ENCODE data around the gene NDUFV3.
"Not testable (repeated sequence)": the region's sequence is repeated elsewhere in the genome, so short reads cannot be mapped to it uniquely, and the experiment has no call there.

Gene NDUFV3

DNA sequence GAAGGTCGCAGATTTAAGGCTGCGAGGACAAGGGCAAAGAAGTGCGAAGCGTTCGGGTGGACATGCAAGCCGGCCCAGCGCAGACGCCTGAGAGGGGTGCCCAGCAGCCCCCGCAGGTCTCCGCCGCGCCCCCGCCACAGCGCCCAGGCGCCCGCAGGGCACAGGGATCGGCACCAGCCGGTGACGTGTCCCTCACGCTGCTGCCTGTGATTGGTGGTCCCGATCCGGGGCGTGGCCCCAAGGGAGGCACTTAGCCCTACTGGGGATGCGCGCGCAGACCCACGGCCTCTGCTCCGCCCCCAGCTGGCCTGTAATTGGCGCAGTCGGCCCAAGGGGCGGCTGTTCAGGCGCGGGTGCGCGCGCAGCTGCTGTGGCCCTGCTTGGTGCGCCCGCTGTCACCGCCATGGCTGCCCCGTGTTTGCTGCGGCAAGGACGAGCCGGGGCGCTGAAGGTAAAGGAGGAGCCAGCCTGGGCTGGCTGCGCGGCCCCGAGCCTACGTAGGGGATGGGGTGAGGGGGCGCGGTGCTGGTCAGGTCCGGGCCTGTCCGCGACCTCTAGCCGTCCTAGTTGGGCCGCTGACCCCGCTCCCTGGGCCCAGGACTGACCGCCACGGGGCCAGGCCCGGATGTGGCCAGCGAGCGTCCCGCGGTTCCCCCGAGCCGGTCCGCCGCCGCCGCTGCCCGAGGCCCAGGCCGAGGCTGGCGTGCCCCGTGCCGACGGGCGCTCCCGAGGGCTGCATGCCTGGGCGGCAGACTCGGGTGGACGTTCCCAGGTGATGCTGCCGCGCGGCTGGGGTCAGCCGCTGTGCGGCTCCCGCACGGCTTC is at the start of gene NDUFV3:
NDUFV3 (plus strand) TSS at position 379 of the 825 bp plus-strand sequence; CDS start at position 404, 25 bp downstream.
- Mint-ChIP-seq H3K27me3 (no peaks in the 10 kb centered on the region), H3K9me3 (no peaks in the 10 kb centered on the region), H3K4me1 (peaks cover 23% of the 10 kb centered on the region), H3K4me3 (peak within 1 kb of the TSS; percentile 93 to 95), H3K27ac (peak within 1 kb of the TSS; percentile 95 to 96)
- DNase-seq (peak; percentile 99), ATAC-seq (peak; percentile 97)

DNA sequence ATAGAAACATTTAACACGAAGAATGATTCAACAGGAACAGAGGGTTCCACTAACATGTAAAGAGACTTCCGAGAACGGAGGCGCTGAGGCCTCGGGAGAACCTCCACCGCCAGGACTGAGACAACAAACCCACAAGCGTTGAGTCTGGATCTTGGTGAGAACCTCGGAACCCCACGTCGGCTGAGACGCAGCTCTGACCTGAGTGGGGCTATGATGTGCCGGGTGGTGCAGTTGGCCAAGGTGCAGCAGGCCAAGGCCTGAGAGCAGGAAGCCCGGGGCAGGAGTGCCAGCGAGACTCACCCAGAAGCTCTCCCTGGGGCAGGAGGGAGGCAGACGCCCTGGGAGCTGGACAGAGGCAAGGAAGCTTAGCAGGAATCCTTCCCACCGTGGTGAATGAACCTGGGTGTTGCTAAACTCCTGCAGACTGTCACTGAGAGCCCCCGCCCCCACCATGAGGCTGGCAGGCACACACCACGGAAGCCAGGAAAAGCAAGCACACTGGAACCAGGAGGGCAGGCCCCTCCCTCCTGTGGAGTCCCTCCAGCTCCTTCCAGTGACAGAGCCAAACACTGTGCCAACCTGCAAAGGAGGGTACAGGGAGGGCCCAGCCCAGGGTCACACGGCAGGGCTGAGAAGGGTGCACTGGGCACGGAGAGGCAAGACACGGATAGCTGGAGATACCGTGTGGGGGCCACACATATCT is 48.5 kb upstream of the NDUFV3 start:
- no peak for ATAC-seq
- H3K4me1 Mint-ChIP-seq = peaks cover 15% of the 10 kb centered on the region
- DNase-seq = no peak
- no peaks in the 10 kb centered on the region for H3K27me3 Mint-ChIP-seq
- peak overlapping the region in 1 of 2 donors; percentile 56 for H3K27ac Mint-ChIP-seq
- H3K4me3 Mint-ChIP-seq = no peak overlapping the region
- no peaks in the 10 kb centered on the region for H3K9me3 Mint-ChIP-seq

GRCh38 chr21:42845296-42845965 is 47.7 kb upstream of the NDUFV3 start:
- H3K27me3 Mint-ChIP-seq = no peaks in the 10 kb centered on the region
- no peaks in the 10 kb centered on the region for H3K9me3 Mint-ChIP-seq
- no peak overlapping the region for H3K4me3 Mint-ChIP-seq
- peaks cover 21% of the 10 kb centered on the region for H3K4me1 Mint-ChIP-seq
- ATAC-seq (no peak), DNase-seq (no peak)
- peak overlapping the region in 1 of 2 donors; percentile 33 for H3K27ac Mint-ChIP-seq

DNA sequence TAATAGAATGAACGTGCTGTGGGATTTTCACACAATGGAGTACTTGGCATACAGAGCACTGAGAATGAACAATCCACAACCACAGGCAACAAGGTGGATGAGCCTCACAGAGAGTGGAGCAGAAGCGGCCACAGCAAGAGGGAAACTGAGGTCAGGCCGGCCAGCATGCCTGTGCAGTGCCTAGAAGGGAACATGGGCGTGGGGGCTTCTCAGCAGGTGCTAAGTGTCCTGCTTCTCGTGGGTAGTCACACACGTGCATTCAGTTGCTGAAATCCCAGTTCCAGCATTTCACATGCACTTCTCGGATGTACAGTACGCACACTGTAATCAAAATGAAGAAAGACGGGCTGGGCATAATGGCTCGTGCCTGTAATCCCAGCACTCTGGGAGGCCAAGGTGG is 46.9 kb upstream of the NDUFV3 start:
- Mint-ChIP-seq H3K27ac (no peak overlapping the region), H3K9me3 (no peaks in the 10 kb centered on the region)

GRCh38 chr21:42847051-42847707 is 45.9 kb upstream of the NDUFV3 start:
- H3K4me1 Mint-ChIP-seq = peaks cover 25% of the 10 kb centered on the region
- H3K9me3 Mint-ChIP-seq = no peaks in the 10 kb centered on the region
- no peak for DNase-seq
- H3K27me3 Mint-ChIP-seq = no peaks in the 10 kb centered on the region
- H3K27ac Mint-ChIP-seq = peak overlapping the region in 1 of 2 donors; percentile 67
- ATAC-seq = no peak
- H3K4me3 Mint-ChIP-seq = no peak overlapping the region

More for the DNA sequence above, 46.9 kb upstream of the NDUFV3 start:
- Mint-ChIP-seq H3K4me3 (no peak overlapping the region), H3K4me1 (peaks cover 21% of the 10 kb centered on the region), H3K27me3 (no peaks in the 10 kb centered on the region)
- DNase-seq = no peak
- ATAC-seq = no peak

DNA sequence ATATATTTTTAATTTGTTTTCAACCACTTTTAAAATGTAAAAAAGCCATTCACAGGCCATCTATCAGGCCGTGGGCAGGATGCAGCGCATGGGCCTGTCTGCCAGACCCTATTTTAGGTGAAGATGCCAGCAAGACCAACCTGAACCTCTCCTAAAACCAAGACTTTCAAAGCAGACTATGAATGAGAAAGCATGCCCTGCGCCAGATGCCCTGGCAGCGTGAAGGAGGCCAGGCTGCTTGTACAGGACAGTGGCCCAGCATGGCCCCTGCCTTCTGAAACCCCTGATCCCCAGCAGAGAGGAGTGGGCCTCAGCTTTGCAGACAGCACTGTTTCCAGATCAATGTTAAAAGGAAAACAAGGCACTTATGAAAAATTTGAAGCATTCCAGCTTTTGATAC is 45.4 kb upstream of the NDUFV3 start:
- Mint-ChIP-seq H3K27me3 (no peaks in the 10 kb centered on the region), H3K4me1 (peaks cover 26% of the 10 kb centered on the region), H3K9me3 (no peaks in the 10 kb centered on the region), H3K27ac (no peak overlapping the region), H3K4me3 (no peak overlapping the region)
- ATAC-seq = no peak
- no peak for DNase-seq

GRCh38 chr21:42848144-42848931 is 44.8 kb upstream of the NDUFV3 start:
- peaks cover 26% of the 10 kb centered on the region for H3K4me1 Mint-ChIP-seq
- not testable (repeated sequence) for H3K4me3 Mint-ChIP-seq, H3K27me3 Mint-ChIP-seq, H3K27ac Mint-ChIP-seq, DNase-seq, ATAC-seq, H3K9me3 Mint-ChIP-seq

DNA sequence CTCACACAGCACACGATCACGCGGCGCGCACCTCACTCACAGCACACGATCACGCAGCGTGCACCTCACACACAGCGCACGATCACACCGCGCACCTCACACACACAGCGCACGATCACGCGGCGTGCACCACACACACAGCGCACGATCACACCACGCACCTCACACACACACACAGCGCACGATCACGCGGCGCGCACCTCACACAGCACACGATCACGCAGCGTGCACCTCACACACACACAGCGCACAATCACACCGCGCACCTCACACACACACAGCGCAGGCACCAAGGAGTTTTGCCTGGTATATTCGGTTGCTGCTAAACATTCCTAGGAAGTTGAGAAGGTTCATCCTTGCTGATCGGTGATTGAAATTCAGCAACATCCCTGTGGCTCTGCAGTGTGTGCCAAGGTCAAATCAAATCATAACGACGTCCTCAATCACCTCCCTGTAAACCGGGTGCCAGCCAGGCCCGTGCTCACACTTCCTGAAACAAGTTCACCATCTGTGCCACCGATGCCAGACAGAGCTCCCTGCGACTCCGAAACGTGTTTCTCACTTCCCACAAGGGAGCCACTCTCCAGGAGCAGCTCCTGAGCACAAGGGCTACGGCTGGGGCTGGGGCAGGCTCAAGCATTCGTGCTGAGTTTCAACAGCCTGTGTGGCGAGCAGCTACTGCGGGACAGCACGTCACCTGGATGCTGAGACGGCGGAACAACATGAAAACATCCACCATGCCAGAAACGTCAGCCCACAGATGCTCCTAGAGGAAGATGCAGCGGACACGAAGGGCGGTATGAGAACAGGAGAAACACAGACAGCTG is 44.0 kb upstream of the NDUFV3 start:
- Mint-ChIP-seq H3K4me3 (no peak overlapping the region), H3K27ac (no peak overlapping the region)
- DNase-seq = no peak

GRCh38 chr21:42849759-42850412 is 43.2 kb upstream of the NDUFV3 start:
- peak; percentile 73 for ATAC-seq
- Mint-ChIP-seq H3K27ac (peak overlapping the region in 1 of 2 donors; percentile 48), H3K4me3 (no peak overlapping the region), H3K4me1 (peaks cover 26% of the 10 kb centered on the region), H3K9me3 (no peaks in the 10 kb centered on the region), H3K27me3 (no peaks in the 10 kb centered on the region)
- peak in 1 of 2 donors; percentile 24 for DNase-seq

More for the DNA sequence above, 44.0 kb upstream of the NDUFV3 start:
- H3K4me1 Mint-ChIP-seq = peaks cover 26% of the 10 kb centered on the region
- ATAC-seq = no peak
- no peaks in the 10 kb centered on the region for H3K27me3 Mint-ChIP-seq
- H3K9me3 Mint-ChIP-seq = no peaks in the 10 kb centered on the region

- Mint-ChIP-seq H3K4me1 (peaks cover 26% of the 10 kb centered on the region), H3K27me3 (no peaks in the 10 kb centered on the region), H3K4me3 (no peak overlapping the region), H3K27ac (no peak overlapping the region), H3K9me3 (no peaks in the 10 kb centered on the region)
- DNase-seq (no peak), ATAC-seq (peak; percentile 30)
These were observed 42.6 kb upstream of the NDUFV3 start for GRCh38 chr21:42850463-42850862.

DNA sequence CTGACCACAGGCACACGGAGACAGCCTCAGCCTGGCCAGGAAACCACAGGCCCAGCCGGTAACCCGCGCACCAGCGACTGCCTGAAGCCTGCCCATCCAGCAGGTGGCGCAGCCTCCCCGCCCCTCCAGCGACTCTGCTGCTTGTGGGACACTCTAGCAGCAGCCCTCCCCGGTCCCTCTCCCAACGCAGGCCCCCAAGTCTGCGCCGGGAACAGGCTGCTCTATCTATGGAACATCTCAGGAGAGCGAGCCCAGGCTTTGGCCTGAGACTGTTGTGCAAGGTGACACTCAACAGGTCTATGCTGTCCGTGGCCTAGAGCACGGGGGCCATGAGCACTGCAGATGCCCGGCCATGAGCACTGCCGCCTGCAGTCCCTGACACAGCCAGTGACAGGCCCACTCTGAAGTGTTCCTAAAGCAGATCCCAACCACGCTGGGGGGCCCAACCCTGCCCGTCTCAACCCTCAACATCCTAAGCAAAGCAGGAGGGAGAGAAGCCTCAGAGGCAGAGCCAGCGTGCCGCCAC is 42.2 kb upstream of the NDUFV3 start:
- peak; percentile 72 for ATAC-seq
- no peaks in the 10 kb centered on the region for H3K9me3 Mint-ChIP-seq
- no peak overlapping the region for H3K4me3 Mint-ChIP-seq
- H3K27me3 Mint-ChIP-seq = no peaks in the 10 kb centered on the region
- peak; percentile 24 to 32 for DNase-seq
- H3K4me1 Mint-ChIP-seq = peaks cover 25% of the 10 kb centered on the region
- peak overlapping the region in 1 of 2 donors; percentile 19 for H3K27ac Mint-ChIP-seq

- H3K9me3 Mint-ChIP-seq = no peaks in the 10 kb centered on the region
- peak overlapping the region in 1 of 2 donors; percentile 62 for H3K27ac Mint-ChIP-seq
These were observed 41.1 kb upstream of the NDUFV3 start for GRCh38 chr21:42851812-42852665.

More at GRCh38 chr21:42851812-42852665, 41.1 kb upstream of the NDUFV3 start:
- DNase-seq = no peak
- no peaks in the 10 kb centered on the region for H3K27me3 Mint-ChIP-seq
- ATAC-seq = no peak
- H3K4me3 Mint-ChIP-seq = no peak overlapping the region
- peaks cover 27% of the 10 kb centered on the region for H3K4me1 Mint-ChIP-seq

Measured in stimulated activated naive CD8-positive, alpha-beta T cell treated with anti-CD3 and anti-CD28 coated beads, Interleukin-15, amount 100 ng/mL, for 72 hours (primary cell).